Panc1 (cell line): Measurements from ENCODE around the gene NAB2. TPM values are rescaled to one million over a fixed set of nuclear protein-coding genes. Genes with fewer than 3 reads are reported as not detected.
"Not testable (repeated sequence)": the region's sequence is repeated elsewhere in the genome, so short reads cannot be mapped to it uniquely, and the experiment has no call there.

Source experiments
- ATAC-seq: fragments of 200-7000 bp; cut with Tn5 transposase; 2 replicates; pipeline ENCODE4 v1.9.1; 2020; ENCODE audit warnings: mild to moderate bottlenecking, moderate library complexity
- BruUV-seq: library from RNA; stranded (reverse); fragments of 400-500 nt; replicated peaks from 2 replicates; lab custom pipeline; 2021; lab: Mats Ljungman, UMichigan
- CTCF ChIA-PET: fragments of 300-600 bp; sonication (Branson Sonifier 250); formaldehyde crosslinking; loops from one replicate; lab custom pipeline; 2022; ENCODE audit warnings: antibody characterized with exemption; lab: Charles Lee
- POLR2A ChIA-PET: fragments of 300-600 bp; sonication (Branson Sonifier 250); formaldehyde crosslinking; loops from one replicate; lab custom pipeline; 2022; ENCODE audit warnings: antibody characterized with exemption; lab: Charles Lee
- DNase-seq: peaks from one replicate; pipeline ENCODE4 v3.0.0-alpha.2; 2010; ENCODE audit warnings: low read depth, low spot score
- H3K27ac ChIP-seq: 2 replicates; pipeline ENCODE4 v1.5.1; 2011; ENCODE audit warnings: mild to moderate bottlenecking, low read length, inconsistent platforms
- H3K27me3 ChIP-seq: fragments of 200-500 bp; sonication (Bioruptor generic); 2 replicates; pipeline ENCODE4 v1.6.0; 2014; ENCODE audit warnings: low read length, inconsistent platforms; ENCODE audit not compliant: control insufficient read depth, insufficient read depth
- H3K36me3 ChIP-seq: fragments of 200-500 bp; sonication (Bioruptor generic); 2 replicates; pipeline ENCODE4 v1.5.1; 2014; ENCODE audit warnings: inconsistent platforms, mild to moderate bottlenecking, low read length, moderate library complexity; ENCODE audit not compliant: control insufficient read depth, insufficient read depth
- H3K4me1 ChIP-seq: 2 replicates; pipeline ENCODE4 v1.5.1; 2011; ENCODE audit warnings: inconsistent platforms, mild to moderate bottlenecking, low read length, moderate library complexity; ENCODE audit not compliant: control insufficient read depth, insufficient read depth
- H3K4me3 ChIP-seq, 2 experiments: 2 replicates each; pipeline ENCODE4 v1.5.1; 2011 to 2012; ENCODE audit warnings: low read depth in 2 of 2, low read length in 2 of 2, mild to moderate bottlenecking in 2 of 2, inconsistent platforms in 1 of 2, moderate library complexity in 1 of 2
- H3K9me3 ChIP-seq: fragments of 200-500 bp; sonication (Bioruptor generic); 2 replicates; pipeline ENCODE4 v1.5.1; 2014; ENCODE audit warnings: low read depth, mild to moderate bottlenecking, inconsistent platforms, low read length, moderate library complexity; ENCODE audit not compliant: control insufficient read depth, insufficient read depth
- POLR2AphosphoS5 ChIP-seq: IDR thresholded peaks from 2 replicates; pipeline ENCODE4 v1.6.1; 2012; ENCODE audit warnings: mild to moderate bottlenecking, low read depth, low read length, moderate library complexity
- SIN3A ChIP-seq: IDR thresholded peaks from 2 replicates; pipeline ENCODE4 v1.6.1; 2012; ENCODE audit warnings: low read depth, mild to moderate bottlenecking, low read length, moderate library complexity, borderline replicate concordance; ENCODE audit not compliant: insufficient read depth
- TCF7L2 ChIP-seq: IDR thresholded peaks from 2 replicates; pipeline ENCODE4 v1.6.1; 2011; ENCODE audit warnings: mild to moderate bottlenecking, low read depth, low read length, inconsistent platforms
- in situ Hi-C: cut with HindIII; loops from 2 replicates; pipeline ENCODE4 v1.10.0; 2016; ENCODE audit warnings: low sequenced_read_pairs, low pct_unique_long_range_greater_than_20kb
- intact Hi-C: fragments of 100-400 bp; cut with micrococcal nuclease; formaldehyde crosslinking; loops from one replicate; pipeline ENCODE4 v1.10.0; 2022; ENCODE audit not compliant: unreplicated experiment
- total RNA-seq: library from RNA; stranded (reverse); gene quantifications from one replicate; pipeline ENCODE4 v1.2.1, GENCODE V29; 2021; ENCODE audit not compliant: unreplicated experiment
- TF ChIP-seq, protein P1 (sequence below): fragments of 450-650 bp; IDR thresholded peaks from 2 replicates; pipeline ENCODE4 v1.5.1; 2017; ENCODE audit warnings: mild to moderate bottlenecking
- TF ChIP-seq, protein P2 (sequence below), 2 experiments: IDR thresholded peaks; 2 replicates each; pipeline ENCODE4 v1.6.1; 2011 to 2012; ENCODE audit warnings: low read depth in 2 of 2, control low read depth in 1 of 2, low read length in 1 of 2, mild to moderate bottlenecking in 1 of 2, moderate library complexity in 1 of 2; ENCODE audit not compliant: insufficient read depth in 1 of 2

The NAB2 gene
- total RNA-seq, 1 experiment from 2014 or later = 13.9 TPM

DNA sequence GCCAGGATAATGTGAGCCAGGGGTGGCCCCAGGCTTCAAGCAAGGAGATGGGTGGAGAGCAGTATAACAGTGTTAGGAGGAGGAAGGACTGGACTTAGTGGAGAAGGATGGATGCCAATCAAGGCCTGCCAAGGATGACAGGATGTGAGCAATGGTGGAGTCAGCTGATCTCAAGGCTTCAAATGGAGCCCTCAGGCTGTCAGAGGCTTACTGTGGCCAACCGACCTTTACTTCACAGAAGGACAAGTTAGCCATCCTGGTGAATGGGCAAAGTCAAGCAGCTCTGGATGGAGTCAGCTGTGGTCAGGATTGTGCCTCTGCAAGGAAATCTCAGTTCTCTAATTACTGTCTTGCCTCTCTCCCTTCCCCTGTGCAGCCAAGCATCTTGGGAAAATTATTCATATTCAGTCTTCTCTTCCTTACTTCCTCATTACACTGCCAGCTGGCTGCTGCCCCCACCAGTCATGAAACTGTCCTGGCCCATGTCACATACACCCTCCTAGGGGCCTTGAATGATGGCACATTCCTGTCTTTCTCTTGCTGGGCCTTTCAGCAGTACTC, 29.9 kb downstream of the NAB2 start:
- no peak overlapping the region for H3K4me3 ChIP-seq
- CTCF ChIA-PET = no interaction called here
- in situ Hi-C loops = no loop called here
- no peak for DNase-seq
- H3K4me1 ChIP-seq = no peaks in the 10 kb centered on the region
- no TSS peak for BruUV-seq
- POLR2A ChIA-PET = no interaction called here
- TF ChIP-seq, protein P1, sequence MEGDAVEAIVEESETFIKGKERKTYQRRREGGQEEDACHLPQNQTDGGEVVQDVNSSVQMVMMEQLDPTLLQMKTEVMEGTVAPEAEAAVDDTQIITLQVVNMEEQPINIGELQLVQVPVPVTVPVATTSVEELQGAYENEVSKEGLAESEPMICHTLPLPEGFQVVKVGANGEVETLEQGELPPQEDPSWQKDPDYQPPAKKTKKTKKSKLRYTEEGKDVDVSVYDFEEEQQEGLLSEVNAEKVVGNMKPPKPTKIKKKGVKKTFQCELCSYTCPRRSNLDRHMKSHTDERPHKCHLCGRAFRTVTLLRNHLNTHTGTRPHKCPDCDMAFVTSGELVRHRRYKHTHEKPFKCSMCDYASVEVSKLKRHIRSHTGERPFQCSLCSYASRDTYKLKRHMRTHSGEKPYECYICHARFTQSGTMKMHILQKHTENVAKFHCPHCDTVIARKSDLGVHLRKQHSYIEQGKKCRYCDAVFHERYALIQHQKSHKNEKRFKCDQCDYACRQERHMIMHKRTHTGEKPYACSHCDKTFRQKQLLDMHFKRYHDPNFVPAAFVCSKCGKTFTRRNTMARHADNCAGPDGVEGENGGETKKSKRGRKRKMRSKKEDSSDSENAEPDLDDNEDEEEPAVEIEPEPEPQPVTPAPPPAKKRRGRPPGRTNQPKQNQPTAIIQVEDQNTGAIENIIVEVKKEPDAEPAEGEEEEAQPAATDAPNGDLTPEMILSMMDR = no peak
- TF ChIP-seq, protein P2, sequence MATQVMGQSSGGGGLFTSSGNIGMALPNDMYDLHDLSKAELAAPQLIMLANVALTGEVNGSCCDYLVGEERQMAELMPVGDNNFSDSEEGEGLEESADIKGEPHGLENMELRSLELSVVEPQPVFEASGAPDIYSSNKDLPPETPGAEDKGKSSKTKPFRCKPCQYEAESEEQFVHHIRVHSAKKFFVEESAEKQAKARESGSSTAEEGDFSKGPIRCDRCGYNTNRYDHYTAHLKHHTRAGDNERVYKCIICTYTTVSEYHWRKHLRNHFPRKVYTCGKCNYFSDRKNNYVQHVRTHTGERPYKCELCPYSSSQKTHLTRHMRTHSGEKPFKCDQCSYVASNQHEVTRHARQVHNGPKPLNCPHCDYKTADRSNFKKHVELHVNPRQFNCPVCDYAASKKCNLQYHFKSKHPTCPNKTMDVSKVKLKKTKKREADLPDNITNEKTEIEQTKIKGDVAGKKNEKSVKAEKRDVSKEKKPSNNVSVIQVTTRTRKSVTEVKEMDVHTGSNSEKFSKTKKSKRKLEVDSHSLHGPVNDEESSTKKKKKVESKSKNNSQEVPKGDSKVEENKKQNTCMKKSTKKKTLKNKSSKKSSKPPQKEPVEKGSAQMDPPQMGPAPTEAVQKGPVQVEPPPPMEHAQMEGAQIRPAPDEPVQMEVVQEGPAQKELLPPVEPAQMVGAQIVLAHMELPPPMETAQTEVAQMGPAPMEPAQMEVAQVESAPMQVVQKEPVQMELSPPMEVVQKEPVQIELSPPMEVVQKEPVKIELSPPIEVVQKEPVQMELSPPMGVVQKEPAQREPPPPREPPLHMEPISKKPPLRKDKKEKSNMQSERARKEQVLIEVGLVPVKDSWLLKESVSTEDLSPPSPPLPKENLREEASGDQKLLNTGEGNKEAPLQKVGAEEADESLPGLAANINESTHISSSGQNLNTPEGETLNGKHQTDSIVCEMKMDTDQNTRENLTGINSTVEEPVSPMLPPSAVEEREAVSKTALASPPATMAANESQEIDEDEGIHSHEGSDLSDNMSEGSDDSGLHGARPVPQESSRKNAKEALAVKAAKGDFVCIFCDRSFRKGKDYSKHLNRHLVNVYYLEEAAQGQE (IDR thresholded peaks at IDR 0.05; ENCODE audit: insufficient read depth in 1 of 2, low read depth in 2 of 2, low read length in 1 of 2) = no peak
- TF ChIP-seq POLR2AphosphoS5 (no peak), SIN3A (no peak), TCF7L2 (no peak)
- no peaks in the 10 kb centered on the region for H3K36me3 ChIP-seq
- H3K9me3 ChIP-seq = peaks cover 2% of the 10 kb centered on the region; the same call in 1 of the 2 replicates
- H3K27ac ChIP-seq = no peak overlapping the region
- no peaks in the 10 kb centered on the region for H3K27me3 ChIP-seq
- intact Hi-C loops = no loop called here
- peak; percentile 75 for ATAC-seq

DNA sequence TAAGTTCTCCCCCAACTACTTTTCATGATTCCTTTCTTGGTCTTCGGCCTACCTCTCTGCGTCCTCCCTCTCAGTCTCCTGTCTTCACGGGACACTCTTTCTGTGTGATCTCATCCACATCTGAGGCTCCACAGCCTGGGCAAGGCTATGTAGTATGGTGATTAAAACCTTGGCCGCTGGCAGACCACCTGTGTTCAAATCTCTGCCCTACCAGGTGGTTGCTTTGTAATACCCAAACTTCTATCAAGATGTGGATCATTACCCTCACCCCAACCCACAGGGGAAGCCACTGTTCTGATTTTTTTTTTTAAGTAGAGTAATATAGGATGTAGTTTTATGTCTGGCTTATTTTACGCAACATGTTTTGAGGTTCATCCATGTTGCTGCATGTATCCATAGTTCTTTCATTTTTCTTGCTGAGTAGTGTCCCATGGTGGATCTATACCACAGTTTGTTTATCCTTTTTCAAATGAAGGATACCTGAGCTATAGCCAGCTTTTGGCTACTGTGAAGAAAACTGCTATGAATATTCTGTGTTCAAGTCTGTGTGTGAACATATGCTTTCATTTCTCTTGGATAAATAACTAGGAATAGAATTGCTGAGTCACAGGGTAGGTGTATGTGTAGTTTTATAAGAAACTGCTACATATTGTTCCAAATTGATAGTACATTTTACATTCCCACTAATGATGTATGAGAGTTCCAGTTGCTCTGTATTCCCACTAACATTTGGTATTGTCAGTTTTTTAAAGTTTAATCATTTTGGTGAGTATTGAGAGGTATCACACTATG, 30.6 kb downstream of the NAB2 start:
- 0 out of 2 replicates have a peak, but pooled peaks cover under 1% of the 10 kb centered on the region for H3K27me3 ChIP-seq
- H3K4me1 ChIP-seq = no peaks in the 10 kb centered on the region
- ATAC-seq (no peak), DNase-seq (no peak)
- H3K9me3 ChIP-seq = peaks cover 3% of the 10 kb centered on the region; the same call in 1 of the 2 replicates
- ChIA-PET CTCF (interaction anchor here (0.6 kb wide), 1 partner anchor 63 kb away, joined by 12 read pairs; no protein-coding TSS in a partner anchor), POLR2A (no interaction called here)
- TF ChIP-seq, protein P1 = no peak
- TF ChIP-seq TCF7L2 (no peak), POLR2AphosphoS5 (no peak), SIN3A (no peak)
- TF ChIP-seq, protein P2 (IDR thresholded peaks at IDR 0.05; ENCODE audit: insufficient read depth in 1 of 2, low read depth in 2 of 2, low read length in 1 of 2) = no peak
- H3K27ac ChIP-seq = no peak overlapping the region
- H3K36me3 ChIP-seq = no peaks in the 10 kb centered on the region
- in situ Hi-C loops = no loop called here
- no TSS peak for BruUV-seq
- intact Hi-C loops = no loop called here
- H3K4me3 ChIP-seq = no peak overlapping the region

DNA sequence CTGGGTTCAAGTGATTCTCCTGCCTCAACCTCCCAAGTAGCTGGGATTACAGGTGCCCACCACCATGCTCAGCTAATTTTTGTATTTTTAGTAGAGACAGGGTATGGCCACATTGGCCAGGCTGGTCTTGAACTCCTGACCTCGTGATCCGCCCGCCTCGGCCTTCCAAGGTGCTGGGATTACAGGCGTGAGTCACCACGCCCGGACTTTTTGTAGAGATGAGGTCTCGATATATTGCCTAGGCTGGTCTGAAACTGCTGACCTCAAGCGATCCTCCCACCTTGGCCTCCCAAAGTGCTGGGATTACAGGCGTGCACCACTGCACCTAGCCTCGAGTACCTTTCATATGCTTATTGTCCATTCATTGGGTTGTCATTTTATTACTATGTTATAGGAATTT, 31.8 kb downstream of the NAB2 start:
- in situ Hi-C loops, H3K9me3 ChIP-seq, BruUV-seq, H3K27me3 ChIP-seq, H3K4me3 ChIP-seq, CTCF ChIA-PET, H3K4me1 ChIP-seq, H3K36me3 ChIP-seq, ATAC-seq, DNase-seq, POLR2A ChIA-PET, H3K27ac ChIP-seq, intact Hi-C loops: not testable (repeated sequence)
